ENCODE data around the gene PGM2.

Gene PGM2

GRCh38 chr4:37835031-37835430 lies 8.5 kb downstream of the PGM2 start:
- TF ChIP-seq FOXP2 (optimal IDR thresholded peaks at IDR 0.05; ENCODE audit: borderline replicate concordance, extremely low read depth, extremely low read length, insufficient read depth), result no peak
- no peak for TF ChIP-seq POLR2AphosphoS5 (IDR thresholded peaks at IDR 0.05; ENCODE audit: low read depth, low read length)
- TF ChIP-seq REST (IDR thresholded peaks at IDR 0.05; ENCODE audit: insufficient read depth in 1 of 2, low read depth in 2 of 2, low read length in 2 of 2), result no peak
- TF ChIP-seq SIN3A (IDR thresholded peaks at IDR 0.05; ENCODE audit: borderline replicate concordance, insufficient read depth, low read length), result no peak
- TF ChIP-seq TAF1 (IDR thresholded peaks at IDR 0.05; ENCODE audit: borderline replicate concordance, insufficient read depth, low read length), result no peak

GRCh38 chr4:37835806-37836205 lies 9.3 kb downstream of the PGM2 start:
- TF ChIP-seq POLR2AphosphoS5 (IDR thresholded peaks at IDR 0.05; ENCODE audit: low read depth, low read length), result no peak
- TF ChIP-seq REST (IDR thresholded peaks at IDR 0.05; ENCODE audit: insufficient read depth in 1 of 2, low read depth in 2 of 2, low read length in 2 of 2), result no peak
- no peak for TF ChIP-seq TAF1 (IDR thresholded peaks at IDR 0.05; ENCODE audit: borderline replicate concordance, insufficient read depth, low read length)
- TF ChIP-seq FOXP2 (optimal IDR thresholded peaks at IDR 0.05; ENCODE audit: borderline replicate concordance, extremely low read depth, extremely low read length, insufficient read depth), result no peak
- TF ChIP-seq SIN3A (IDR thresholded peaks at IDR 0.05; ENCODE audit: borderline replicate concordance, insufficient read depth, low read length), result no peak

GRCh38 chr4:37836274-37836673 lies 9.8 kb downstream of the PGM2 start:
- TF ChIP-seq REST (IDR thresholded peaks at IDR 0.05; ENCODE audit: insufficient read depth in 1 of 2, low read depth in 2 of 2, low read length in 2 of 2), result no peak
- TF ChIP-seq TAF1 (IDR thresholded peaks at IDR 0.05; ENCODE audit: borderline replicate concordance, insufficient read depth, low read length), result no peak
- TF ChIP-seq POLR2AphosphoS5 (IDR thresholded peaks at IDR 0.05; ENCODE audit: low read depth, low read length), result no peak
- no peak for TF ChIP-seq FOXP2 (optimal IDR thresholded peaks at IDR 0.05; ENCODE audit: borderline replicate concordance, extremely low read depth, extremely low read length, insufficient read depth)
- TF ChIP-seq SIN3A (IDR thresholded peaks at IDR 0.05; ENCODE audit: borderline replicate concordance, insufficient read depth, low read length), result no peak

- no peak for TF ChIP-seq SIN3A (IDR thresholded peaks at IDR 0.05; ENCODE audit: borderline replicate concordance, insufficient read depth, low read length)
- TF ChIP-seq REST (IDR thresholded peaks at IDR 0.05; ENCODE audit: insufficient read depth in 1 of 2, low read depth in 2 of 2, low read length in 2 of 2), result no peak
- no peak for TF ChIP-seq POLR2AphosphoS5 (IDR thresholded peaks at IDR 0.05; ENCODE audit: low read depth, low read length)
- no peak for TF ChIP-seq TAF1 (IDR thresholded peaks at IDR 0.05; ENCODE audit: borderline replicate concordance, insufficient read depth, low read length)
- no peak for TF ChIP-seq FOXP2 (optimal IDR thresholded peaks at IDR 0.05; ENCODE audit: borderline replicate concordance, extremely low read depth, extremely low read length, insufficient read depth)
Measured at GRCh38 chr4:37836838-37837440, 10.5 kb downstream of the PGM2 start.

Data from PFSK-1 (cell line).